Muscle layer of colon (tissue), 2 donors: ENCODE measurements around the gene RAD18.

Source experiments
- H3K27ac ChIP-seq: one replicate; pipeline ENCODE4 v1.7.0; 2013; ENCODE audit warnings: low read depth, mild to moderate bottlenecking, low read length, moderate library complexity
- H3K27me3 ChIP-seq, 2 donors: one replicate each; pipeline ENCODE4 v1.7.0; 2013; ENCODE audit warnings: low read length in 2 of 2, mild to moderate bottlenecking in 2 of 2; ENCODE audit not compliant: insufficient read depth in 2 of 2, control insufficient read depth in 1 of 2
- H3K36me3 ChIP-seq: one replicate; pipeline ENCODE4 v1.7.0; 2013; ENCODE audit warnings: mild to moderate bottlenecking, low read length; ENCODE audit not compliant: insufficient read depth
- H3K4me1 ChIP-seq: one replicate; pipeline ENCODE4 v1.7.0; 2013; ENCODE audit warnings: mild to moderate bottlenecking, low read length; ENCODE audit not compliant: insufficient read depth
- H3K4me3 ChIP-seq, 2 donors: one replicate each; pipeline ENCODE4 v1.7.0; 2013; ENCODE audit warnings: low read length in 2 of 2, low read depth in 1 of 2, mild to moderate bottlenecking in 1 of 2, moderate library complexity in 1 of 2
- H3K9ac ChIP-seq: one replicate; pipeline ENCODE4 v1.7.0; 2013; ENCODE audit warnings: low read length
- H3K9me3 ChIP-seq: one replicate; pipeline ENCODE4 v1.7.0; 2013; ENCODE audit warnings: mild to moderate bottlenecking, low read length
- donor health status: abdominal sarcoma.
- donor health status: Adenocarcinoma of cecum.

Gene RAD18

GRCh38 chr3:8872261-8872660, 91.0 kb downstream of the RAD18 start:
- H3K9me3 ChIP-seq, result no peaks in the 10 kb centered on the region
- H3K9ac ChIP-seq, result no peak overlapping the region
- H3K4me1 ChIP-seq, result no peaks in the 10 kb centered on the region

GRCh38 chr3:8871306-8871705, 92.0 kb downstream of the RAD18 start:
- Histone ChIP-seq H3K9ac (no peak overlapping the region), H3K27me3 (no peaks in the 10 kb centered on the region), H3K4me1 (no peaks in the 10 kb centered on the region), H3K9me3 (no peaks in the 10 kb centered on the region), H3K27ac (no peak overlapping the region), H3K36me3 (no peaks in the 10 kb centered on the region), H3K4me3 (no peak overlapping the region)

More at GRCh38 chr3:8872261-8872660, 91.0 kb downstream of the RAD18 start:
- Histone ChIP-seq H3K27ac (no peak overlapping the region), H3K27me3 (no peaks in the 10 kb centered on the region), H3K4me3 (no peak overlapping the region), H3K36me3 (no peaks in the 10 kb centered on the region)

- Histone ChIP-seq H3K9ac (no peak overlapping the region), H3K27ac (no peak overlapping the region), H3K36me3 (no peaks in the 10 kb centered on the region), H3K4me1 (no peaks in the 10 kb centered on the region), H3K27me3 (no peaks in the 10 kb centered on the region), H3K9me3 (no peaks in the 10 kb centered on the region), H3K4me3 (no peak overlapping the region)
Measured at GRCh38 chr3:8870134-8870533, 93.1 kb downstream of the RAD18 start.

- no peak overlapping the region for H3K4me3 ChIP-seq
- H3K9me3 ChIP-seq, result no peaks in the 10 kb centered on the region
- no peaks in the 10 kb centered on the region for H3K27me3 ChIP-seq
- no peak overlapping the region for H3K9ac ChIP-seq
- H3K4me1 ChIP-seq, result no peaks in the 10 kb centered on the region
- H3K36me3 ChIP-seq, result no peaks in the 10 kb centered on the region
- no peak overlapping the region for H3K27ac ChIP-seq
Measured at GRCh38 chr3:8869613-8870012, 93.7 kb downstream of the RAD18 start.

- H3K27me3 ChIP-seq, result no peaks in the 10 kb centered on the region
- no peak overlapping the region for H3K27ac ChIP-seq
- H3K9ac ChIP-seq, result no peak overlapping the region
- no peaks in the 10 kb centered on the region for H3K9me3 ChIP-seq
- no peaks in the 10 kb centered on the region for H3K4me1 ChIP-seq
- no peaks in the 10 kb centered on the region for H3K36me3 ChIP-seq
- H3K4me3 ChIP-seq, result no peak overlapping the region
Measured at GRCh38 chr3:8868996-8869395, 94.3 kb downstream of the RAD18 start.

- Histone ChIP-seq H3K27me3 (no peaks in the 10 kb centered on the region), H3K9me3 (no peaks in the 10 kb centered on the region), H3K9ac (no peak overlapping the region), H3K4me3 (no peak overlapping the region), H3K27ac (no peak overlapping the region), H3K4me1 (no peaks in the 10 kb centered on the region), H3K36me3 (no peaks in the 10 kb centered on the region)
Measured at GRCh38 chr3:8867646-8868045, 95.6 kb downstream of the RAD18 start.

- H3K9ac ChIP-seq, result no peak overlapping the region
- no peaks in the 10 kb centered on the region for H3K36me3 ChIP-seq
- H3K27me3 ChIP-seq, result no peaks in the 10 kb centered on the region
- no peak overlapping the region for H3K4me3 ChIP-seq
- H3K4me1 ChIP-seq, result no peaks in the 10 kb centered on the region
- H3K9me3 ChIP-seq, result no peaks in the 10 kb centered on the region
- H3K27ac ChIP-seq, result no peak overlapping the region
Measured at GRCh38 chr3:8865697-8866096, 97.6 kb downstream of the RAD18 start.

- H3K4me3 ChIP-seq, result no peak overlapping the region
- H3K9me3 ChIP-seq, result no peaks in the 10 kb centered on the region
- no peaks in the 10 kb centered on the region for H3K27me3 ChIP-seq
- no peak overlapping the region for H3K27ac ChIP-seq
- no peaks in the 10 kb centered on the region for H3K36me3 ChIP-seq
- no peak overlapping the region for H3K9ac ChIP-seq
- no peaks in the 10 kb centered on the region for H3K4me1 ChIP-seq
Measured at GRCh38 chr3:8864402-8865350, 98.6 kb downstream of the RAD18 start.

GRCh38 chr3:8863891-8864290, 99.4 kb downstream of the RAD18 start:
- H3K4me1 ChIP-seq, result no peaks in the 10 kb centered on the region
- H3K36me3 ChIP-seq, result no peaks in the 10 kb centered on the region
- H3K9me3 ChIP-seq, result no peaks in the 10 kb centered on the region
- H3K27ac ChIP-seq, result no peak overlapping the region
- H3K9ac ChIP-seq, result no peak overlapping the region
- no peaks in the 10 kb centered on the region for H3K27me3 ChIP-seq
- H3K4me3 ChIP-seq, result no peak overlapping the region

GRCh38 chr3:8857720-8858367, 105.4 kb downstream of the RAD18 start:
- H3K9ac ChIP-seq, result no peak overlapping the region
- H3K27me3 ChIP-seq, result no peaks in the 10 kb centered on the region
- H3K36me3 ChIP-seq, result no peaks in the 10 kb centered on the region
- no peaks in the 10 kb centered on the region for H3K4me1 ChIP-seq
- no peaks in the 10 kb centered on the region for H3K9me3 ChIP-seq
- H3K4me3 ChIP-seq, result no peak overlapping the region
- H3K27ac ChIP-seq, result no peak overlapping the region

- Histone ChIP-seq H3K4me1 (no peaks in the 10 kb centered on the region), H3K36me3 (no peaks in the 10 kb centered on the region), H3K9me3 (no peaks in the 10 kb centered on the region), H3K9ac (no peak overlapping the region), H3K27me3 (no peaks in the 10 kb centered on the region), H3K27ac (no peak overlapping the region), H3K4me3 (no peak overlapping the region)
Measured at GRCh38 chr3:8856721-8857120, 106.6 kb downstream of the RAD18 start.
